Gastrocnemius medialis (tissue), 4 donors: ENCODE measurements around the gene FGFR3. TPM values are rescaled to one million over a fixed set of nuclear protein-coding genes. Genes with fewer than 3 reads are reported as not detected.

Source experiments
- ATAC-seq, 2 donors: fragments of 150-250 bp; one replicate each; pipeline ENCODE4 v1.9.1; 2016
- DNase-seq, 2 donors: peaks; one replicate each; pipeline ENCODE4 v3.0.0-alpha.2; 2019
- H3K27ac ChIP-seq, 4 donors: fragments of 200-600 bp; sonication (generic); 1 replicate in 1 of 4; 2 replicates in 3 of 4; pipeline ENCODE4 v1.5.1; 2016 to 2018; ENCODE audit warnings: mild to moderate bottlenecking in 2 of 4, moderate library complexity in 1 of 4
- H3K27me3 ChIP-seq, 3 donors: fragments of 200-600 bp; sonication (generic) in 2 of 3; 1 replicate in 1 of 3; 2 replicates in 2 of 3; pipeline versions ENCODE4 v1.5.1 to v1.6.0; 2016 to 2019; ENCODE audit warnings: mild to moderate bottlenecking in 1 of 3, moderate library complexity in 1 of 3
- H3K36me3 ChIP-seq, 2 donors: fragments of 200-600 bp; sonication (generic) in 1 of 2; one replicate each; pipeline ENCODE4 v1.5.1; 2017 to 2018
- H3K4me1 ChIP-seq, 2 donors: fragments of 200-600 bp; sonication (generic) in 1 of 2; one replicate each; pipeline ENCODE4 v1.5.1; 2016 to 2017; ENCODE audit warnings: mild to moderate bottlenecking in 2 of 2
- H3K4me3 ChIP-seq, 4 donors: fragments of 200-600 bp; sonication (generic) in 3 of 4; 1 replicate in 1 of 4; 2 replicates in 3 of 4; pipeline ENCODE4 v1.5.1; 2016 to 2019; ENCODE audit warnings: mild to moderate bottlenecking in 2 of 4
- H3K9me3 ChIP-seq, 3 donors: fragments of 200-600 bp; sonication (generic) in 2 of 3; 1 replicate in 1 of 3; 2 replicates in 2 of 3; pipeline ENCODE4 v1.5.1; 2016 to 2019
- CTCF ChIP-seq, 5 experiments: fragments of 450-650 bp in 3 of 5; fragments of 200-600 bp in 2 of 5; sonication (generic) in 2 of 5; IDR thresholded peaks in 4 of 5; conservative IDR thresholded peaks in 1 of 5; 1 replicate in 4 of 5; 2 replicates in 1 of 5; pipeline ENCODE4 v1.5.1; 2016 to 2019; ENCODE audit warnings: antibody characterized with exemption in 5 of 5, mild to moderate bottlenecking in 3 of 5, moderate library complexity in 3 of 5
- POLR2A ChIP-seq, 2 donors: fragments of 450-650 bp; IDR thresholded peaks; one replicate each; pipeline ENCODE4 v1.6.1; 2017; ENCODE audit warnings: antibody characterized with exemption in 2 of 2, mild to moderate bottlenecking in 2 of 2, moderate library complexity in 2 of 2
- in situ Hi-C, 4 donors: fragments of 200-750 bp; cut with MboI; loops; one replicate each; pipeline versions ENCODE4 v1.15.0 to v1.8.0; 2017; ENCODE audit warnings: low sequenced_read_pairs in 4 of 4
- intact Hi-C: fragments of 100-400 bp; cut with DNase I; formaldehyde crosslinking; loops from one replicate; pipeline ENCODE4 v1.15.1; 2023; ENCODE audit warnings: low total_unique reads
- total RNA-seq, 4 donors: library from RNA; depleted of rRNA; stranded (reverse); fragments of >200 nt; gene quantifications; one replicate each; pipeline versions ENCODE4 v1.1.0 to v1.2.3, GENCODE V29; 2016

Gene FGFR3
- total RNA-seq, 4 donors from 2014 or later: 0.15 to 0.51 (median 0.18) TPM; not detected in 1

- no peak overlapping the region for H3K27ac ChIP-seq
- TF ChIP-seq POLR2A (IDR thresholded peaks at IDR 0.05): no peak
- no peak for TF ChIP-seq CTCF (IDR thresholded peaks at IDR 0.05 in 4 of 5, conservative IDR thresholded peaks at IDR 0.05 in 1 of 5)
- H3K9me3 ChIP-seq: no peaks in the 10 kb centered on the region
- DNase-seq (no peak), ATAC-seq (no peak)
- peaks cover 0 to 6% of the 10 kb centered on the region in 2 donors for H3K36me3 ChIP-seq
- H3K27me3 ChIP-seq: no peaks in the 10 kb centered on the region
- in situ Hi-C loops: loop anchor here in 1 of 4 donors (5.0 kb wide), 1 partner anchor 164 kb away; no protein-coding TSS in a partner anchor
- intact Hi-C loops: loop anchor here (10.0 kb wide), 2 partner anchors 507 to 1443 kb away; partner anchors contain the start of genes RGS12 and UVSSA
- no peak overlapping the region for H3K4me3 ChIP-seq
- H3K4me1 ChIP-seq: peaks cover 22 to 37% of the 10 kb centered on the region in 2 donors
These were observed 58.7 kb downstream of the FGFR3 start for GRCh38 chr4:1851575-1852410.

DNA sequence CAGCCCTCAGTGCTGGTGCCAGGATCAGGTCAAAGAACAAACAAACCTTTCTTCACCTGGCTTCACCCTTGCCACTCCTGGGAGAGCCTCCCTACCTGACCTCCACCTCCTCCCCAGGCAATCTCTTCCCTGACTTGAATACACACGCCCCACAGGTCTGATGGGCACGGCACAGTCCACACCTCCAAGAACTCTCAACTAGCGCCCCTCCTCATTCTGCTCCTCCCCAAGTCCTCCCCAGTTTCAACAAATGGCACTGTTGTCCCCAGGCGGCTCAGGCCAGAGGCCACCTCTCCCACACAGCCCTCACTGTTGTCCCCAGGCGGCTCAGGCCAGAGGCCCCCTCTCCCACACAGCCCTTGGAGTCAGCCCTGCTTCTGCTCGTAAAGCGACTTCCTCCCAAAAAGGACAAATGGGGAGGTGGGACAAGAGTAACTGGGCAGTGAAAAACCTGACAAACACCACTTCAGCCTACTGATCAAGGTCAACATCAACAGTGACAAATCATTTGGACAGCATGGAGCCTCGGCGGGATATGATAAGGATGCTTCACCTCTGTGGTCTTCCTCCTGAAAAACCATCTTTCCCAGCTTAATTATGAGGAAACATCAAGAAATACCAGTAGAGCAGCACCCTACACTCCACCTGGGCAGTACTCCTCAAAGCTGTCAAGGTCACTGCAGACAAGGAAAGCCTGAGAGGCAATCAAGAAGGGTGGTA, 60.0 kb downstream of the FGFR3 start:
- intact Hi-C loops (loop anchor here (10.0 kb wide), 2 partner anchors 508 to 1442 kb away; partner anchors contain the start of genes RGS12 and UVSSA), in situ Hi-C loops (loop anchor here in 1 of 4 donors (5.0 kb wide), 1 partner anchor 166 kb away; no protein-coding TSS in a partner anchor)
- H3K27me3 ChIP-seq: no peaks in the 10 kb centered on the region
- H3K4me3 ChIP-seq: no peak overlapping the region
- no peak overlapping the region for H3K27ac ChIP-seq
- H3K4me1 ChIP-seq: peaks cover 32 to 48% of the 10 kb centered on the region in 2 donors
- ATAC-seq: no peak
- TF ChIP-seq CTCF (IDR thresholded peaks at IDR 0.05 in 4 of 5, conservative IDR thresholded peaks at IDR 0.05 in 1 of 5) (no peak), POLR2A (IDR thresholded peaks at IDR 0.05) (no peak)
- no peaks in the 10 kb centered on the region for H3K9me3 ChIP-seq
- no peak for DNase-seq
- no peaks in the 10 kb centered on the region for H3K36me3 ChIP-seq

DNA sequence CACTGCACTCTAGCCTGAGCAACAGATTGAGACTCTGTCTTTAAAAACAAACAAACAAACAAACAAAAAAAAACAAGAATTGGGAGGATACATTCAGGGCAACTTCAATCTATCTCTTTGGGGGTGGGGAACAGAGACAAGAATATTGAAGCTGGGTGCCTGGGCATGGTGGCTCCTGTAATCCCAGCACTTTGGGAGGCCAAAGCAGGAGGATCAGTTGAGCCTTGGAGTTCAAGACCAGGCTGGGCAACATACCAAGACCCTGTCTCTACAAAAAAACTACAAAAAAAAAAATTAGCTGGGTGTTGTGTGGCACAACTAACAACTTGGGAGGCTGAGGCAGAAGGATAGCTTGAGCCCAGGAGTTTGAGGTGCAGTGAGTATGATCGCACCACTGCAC, 61.7 kb downstream of the FGFR3 start:
- H3K27me3 ChIP-seq: no peaks in the 10 kb centered on the region
- TF ChIP-seq CTCF (IDR thresholded peaks at IDR 0.05 in 4 of 5, conservative IDR thresholded peaks at IDR 0.05 in 1 of 5) (no peak), POLR2A (IDR thresholded peaks at IDR 0.05) (no peak)
- peak overlapping the region in 3 of 4 donors; percentile 72 to 94 (median 82) for H3K27ac ChIP-seq
- peaks cover 33 to 48% of the 10 kb centered on the region in 2 donors for H3K4me1 ChIP-seq
- peak overlapping the region; percentile 63 to 98 (median 78) for H3K4me3 ChIP-seq
- no peaks in the 10 kb centered on the region for H3K9me3 ChIP-seq
- H3K36me3 ChIP-seq: no peaks in the 10 kb centered on the region
- DNase-seq (no peak), ATAC-seq (no peak)
- intact Hi-C loops (loop anchor here (5.0 to 10.0 kb wide), 4 partner anchors 142 to 1440 kb away; partner anchors contain the start of genes CTBP1, RGS12, SLBP and UVSSA), in situ Hi-C loops (loop anchor here in 1 of 4 donors (5.0 kb wide), 1 partner anchor 167 kb away; no protein-coding TSS in a partner anchor)

DNA sequence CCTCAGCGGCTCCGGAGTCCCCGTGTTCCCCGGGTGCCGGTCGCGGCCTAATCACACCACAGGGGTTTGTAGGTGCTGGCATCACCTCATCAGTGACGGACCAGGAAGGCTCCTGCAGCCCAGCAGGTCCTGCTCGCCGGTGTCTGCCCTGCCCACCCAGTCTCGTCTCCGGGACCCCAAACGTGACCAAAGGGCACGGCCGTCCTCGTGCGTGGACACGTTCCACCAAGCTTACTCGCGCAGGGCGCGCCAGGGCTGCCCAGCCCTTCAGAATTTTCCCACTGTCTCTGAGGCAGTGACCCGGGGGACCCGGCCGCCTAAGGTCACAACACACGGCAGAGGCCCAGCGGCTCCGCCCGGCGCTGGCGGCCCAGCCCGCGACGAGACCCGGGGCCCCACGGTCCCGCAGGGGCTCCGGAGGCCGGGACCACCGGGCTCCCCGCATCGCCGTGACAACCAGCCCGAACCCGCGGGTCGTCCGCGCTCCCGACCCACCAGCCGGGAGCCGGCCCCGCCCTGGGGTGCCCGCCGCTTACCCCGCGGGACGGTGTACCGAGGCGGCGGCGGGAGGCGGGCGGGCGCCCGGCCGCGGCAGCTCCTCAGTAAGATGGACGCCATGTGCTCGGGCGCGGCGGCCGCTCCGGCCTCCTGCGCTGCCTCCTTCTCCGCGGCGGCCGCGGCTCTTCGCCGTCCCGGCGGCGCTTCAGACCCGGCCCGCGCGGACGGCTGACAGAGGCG, 62.4 kb downstream of the FGFR3 start:
- Histone ChIP-seq H3K36me3 (no peaks in the 10 kb centered on the region), H3K27me3 (no peaks in the 10 kb centered on the region), H3K9me3 (no peaks in the 10 kb centered on the region), H3K4me1 (peaks cover 33 to 48% of the 10 kb centered on the region in 2 donors), H3K27ac (peak overlapping the region; percentile 72 to 94 (median 83)), H3K4me3 (peak overlapping the region; percentile 63 to 98 (median 78))
- intact Hi-C loops: loop anchor here (1.0 to 10.0 kb wide), 8 partner anchors 15 to 1439 kb away; partner anchors contain the start of genes CTBP1, RGS12, SLBP and TACC3
- peak; percentile 62 to 66 for ATAC-seq
- TF ChIP-seq CTCF (IDR thresholded peaks at IDR 0.05 in 4 of 5, conservative IDR thresholded peaks at IDR 0.05 in 1 of 5) (peak in 1 of 5 experiments; percentile 12), POLR2A (IDR thresholded peaks at IDR 0.05) (no peak)
- in situ Hi-C loops: no loop called here
- no peak for DNase-seq
